OCI-LY7 (cell line): ENCODE data around the gene ZNF536. TPM values are rescaled to one million over a fixed set of nuclear protein-coding genes. Genes with fewer than 3 reads are reported as not detected.
"Not testable (repeated sequence)": the region's sequence is repeated elsewhere in the genome, so short reads cannot be mapped to it uniquely, and the experiment has no call there.

Experiments
- BruUV-seq: library from RNA; stranded (reverse); fragments of 400-500 nt; replicated peaks from 2 replicates; lab custom pipeline; 2021; lab: Mats Ljungman, UMichigan
- CTCF ChIA-PET: fragments of 300-600 bp; sonication (Branson Sonifier 250); formaldehyde crosslinking; loops from one replicate; lab custom pipeline; 2022; ENCODE audit warnings: antibody characterized with exemption; ENCODE audit not compliant: unreplicated experiment; lab: Charles Lee
- POLR2A ChIA-PET: fragments of 300-600 bp; sonication (Branson Sonifier 250); formaldehyde crosslinking; loops from one replicate; lab custom pipeline; 2022; ENCODE audit warnings: antibody characterized with exemption; lab: Charles Lee
- DNase-seq: peaks from one replicate; pipeline ENCODE4 v3.0.0-alpha.2; 2015; ENCODE audit warnings: low spot score
- H2AFZ ChIP-seq: fragments of 200-600 bp; sonication (generic), shearing (Covaris generic); 2 replicates; pipeline ENCODE4 v1.6.1; 2014; ENCODE audit warnings: mild to moderate bottlenecking, antibody characterized with exemption, low read length, moderate library complexity
- H3K27ac ChIP-seq: fragments of 200-600 bp; sonication (generic); 2 replicates; pipeline ENCODE4 v1.5.1; 2014; ENCODE audit warnings: mixed run types, low read depth, mild to moderate bottlenecking, moderate library complexity, low read length, inconsistent platforms; ENCODE audit not compliant: poor library complexity, severe bottlenecking
- H3K36me3 ChIP-seq: fragments of 200-600 bp; sonication (generic); 2 replicates; pipeline ENCODE4 v1.6.1; 2014; ENCODE audit warnings: mild to moderate bottlenecking, antibody characterized with exemption, low read length, moderate library complexity, mixed read lengths; ENCODE audit not compliant: insufficient read depth
- H3K4me1 ChIP-seq: fragments of 200-600 bp; sonication (generic); 2 replicates; pipeline ENCODE4 v1.5.1; 2014; ENCODE audit warnings: mild to moderate bottlenecking, low read length; ENCODE audit not compliant: insufficient read depth, poor library complexity, severe bottlenecking
- H3K4me2 ChIP-seq: fragments of 200-600 bp; sonication (generic); 2 replicates; pipeline ENCODE4 v1.6.1; 2014; ENCODE audit warnings: mild to moderate bottlenecking, low read length
- H3K4me3 ChIP-seq: fragments of 200-600 bp; sonication (generic); 2 replicates; pipeline ENCODE4 v1.5.1; 2014; ENCODE audit warnings: mild to moderate bottlenecking, low read depth, low read length; ENCODE audit not compliant: poor library complexity, severe bottlenecking
- H3K79me2 ChIP-seq: fragments of 200-600 bp; sonication (generic); 2 replicates; pipeline ENCODE4 v1.6.1; 2016; ENCODE audit warnings: low read depth, mild to moderate bottlenecking, low read length, moderate library complexity, mixed read lengths; ENCODE audit not compliant: insufficient read depth
- H3K9me2 ChIP-seq: fragments of 200-600 bp; sonication (generic); 2 replicates; pipeline ENCODE4 v1.6.1; 2016; ENCODE audit warnings: mild to moderate bottlenecking, low read length, mixed read lengths; ENCODE audit not compliant: insufficient read depth
- H3K9me3 ChIP-seq: fragments of 200-600 bp; sonication (generic); 2 replicates; pipeline ENCODE4 v1.6.1; 2014; ENCODE audit warnings: mild to moderate bottlenecking, mixed run types, low read length, mixed read lengths
- H4K20me1 ChIP-seq: fragments of 200-600 bp; sonication (generic); 2 replicates; pipeline ENCODE4 v1.6.1; 2014; ENCODE audit warnings: mild to moderate bottlenecking, antibody characterized with exemption, low read length, moderate library complexity, mixed read lengths; ENCODE audit not compliant: insufficient read depth
- CTCF ChIP-seq: fragments of 200-600 bp; sonication (generic); conservative IDR thresholded peaks from 2 replicates; pipeline ENCODE4 v1.5.1; 2014; ENCODE audit warnings: mild to moderate bottlenecking, antibody characterized with exemption, low read length, moderate library complexity, mixed read lengths
- EZH2phosphoT487 ChIP-seq: fragments of 200-600 bp; sonication (generic); IDR thresholded peaks from 2 replicates; pipeline ENCODE4 v1.6.1; 2018; ENCODE audit warnings: low read depth, borderline replicate concordance, mild to moderate bottlenecking, mixed run types, antibody characterized with exemption, low read length, moderate library complexity, mixed read lengths
- intact Hi-C: fragments of 100-400 bp; cut with micrococcal nuclease; formaldehyde crosslinking; loops from one replicate; pipeline ENCODE4 v1.10.0; 2022; ENCODE audit not compliant: unreplicated experiment
- total RNA-seq, 2 experiments: library from RNA; depleted of rRNA in 1 of 2; stranded (reverse); fragments of >200 nt in 1 of 2; shearing (Covaris generic) in 1 of 2; gene quantifications; 2 replicates each; pipeline ENCODE4 v1.2.3, GENCODE V29; 2014 to 2022

Gene ZNF536
- total RNA-seq, 2 experiments from 2014 or later = 0.06 to 0.30 TPM

- BruUV-seq = no TSS peak
- TF ChIP-seq EZH2phosphoT487 (no peak), CTCF (no peak)
- Histone ChIP-seq H4K20me1 (no peaks in the 10 kb centered on the region), H3K79me2 (no peaks in the 10 kb centered on the region), H3K4me1 (no peaks in the 10 kb centered on the region), H3K27ac (no peak overlapping the region), H3K36me3 (no peaks in the 10 kb centered on the region), H3K4me3 (no peak overlapping the region), H3K9me3 (no peaks in the 10 kb centered on the region), H2AFZ (no peak overlapping the region), H3K4me2 (no peak overlapping the region), H3K9me2 (no peaks in the 10 kb centered on the region)
- ChIA-PET POLR2A (no interaction called here), CTCF (no interaction called here)
- DNase-seq = no peak
- intact Hi-C loops = no loop called here
These were observed 36.6 kb downstream of the ZNF536 start for GRCh38 chr19:30408734-30409301.

DNA sequence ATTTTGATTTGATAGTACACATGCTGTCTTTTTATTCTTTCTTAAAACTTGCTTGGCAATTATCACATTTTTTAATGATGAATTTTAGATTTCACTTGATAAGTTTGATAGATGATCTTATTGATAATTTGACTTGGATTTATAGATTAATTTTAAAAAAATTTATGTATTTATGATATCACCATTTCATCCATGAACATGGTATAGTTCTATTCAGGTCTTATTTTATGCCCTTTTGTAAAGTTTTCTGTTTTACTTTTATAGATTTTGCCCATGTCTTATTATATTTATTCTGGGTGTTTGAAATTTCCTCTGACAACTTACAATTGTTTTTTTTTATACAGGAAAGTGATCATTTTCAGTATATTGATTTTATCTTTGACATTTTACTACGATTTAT lies 39.5 kb downstream of the ZNF536 start:
- DNase-seq = no peak
- Histone ChIP-seq H3K4me3 (no peak overlapping the region), H3K4me2 (no peak overlapping the region), H3K9me3 (no peaks in the 10 kb centered on the region), H4K20me1 (no peaks in the 10 kb centered on the region), H3K27ac (no peak overlapping the region), H3K9me2 (no peaks in the 10 kb centered on the region), H3K4me1 (no peaks in the 10 kb centered on the region), H3K79me2 (no peaks in the 10 kb centered on the region), H3K36me3 (no peaks in the 10 kb centered on the region), H2AFZ (no peak overlapping the region)
- no TSS peak for BruUV-seq
- intact Hi-C loops = no loop called here
- CTCF ChIA-PET = no interaction called here
- TF ChIP-seq CTCF = no peak
- TF ChIP-seq EZH2phosphoT487 = no peak
- POLR2A ChIA-PET = no interaction called here

DNA sequence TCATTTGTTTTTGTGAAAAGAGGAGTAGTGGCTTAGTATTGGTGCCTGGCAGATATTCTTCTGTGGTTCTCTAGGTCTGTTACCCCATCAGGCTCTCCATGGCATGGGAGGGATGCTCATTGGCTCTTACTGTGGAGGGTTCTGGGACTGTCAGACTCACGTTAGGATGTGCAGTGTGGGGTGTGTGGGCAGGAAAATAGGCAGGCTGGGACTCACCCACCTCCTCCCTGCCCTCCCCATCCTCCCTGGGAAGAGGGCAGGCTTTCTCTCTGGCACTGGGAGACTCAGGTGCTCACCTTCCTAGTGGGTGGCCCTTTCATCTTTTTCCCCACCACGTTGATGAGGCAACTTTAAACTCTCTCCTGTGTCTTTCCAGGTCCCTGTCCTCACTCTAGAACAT lies 44.2 kb downstream of the ZNF536 start:
- CTCF ChIA-PET = no interaction called here
- intact Hi-C loops = no loop called here

DNA sequence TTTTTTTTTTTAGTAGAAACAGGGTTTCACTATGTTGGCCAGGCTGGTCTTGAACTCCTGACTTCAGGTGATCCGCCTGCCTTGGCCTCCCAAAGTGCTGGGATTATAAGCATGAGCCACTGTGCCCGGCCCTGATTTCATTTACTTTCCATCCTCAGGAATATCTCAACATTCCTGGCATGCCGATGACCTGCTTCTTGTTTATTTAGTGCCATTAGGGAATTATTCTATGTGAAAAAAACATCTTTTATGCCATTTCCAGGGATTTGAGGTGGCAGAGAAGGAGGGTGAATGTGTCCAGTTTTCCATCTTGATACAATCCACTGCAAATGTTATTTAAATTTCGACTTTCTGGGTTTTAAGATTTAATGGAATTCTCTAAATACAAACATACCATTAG lies 45.0 kb downstream of the ZNF536 start:
- H3K9me2 ChIP-seq, DNase-seq, H3K36me3 ChIP-seq, POLR2A ChIA-PET, H3K79me2 ChIP-seq, H3K4me1 ChIP-seq, H3K27ac ChIP-seq, intact Hi-C loops, BruUV-seq, H3K4me3 ChIP-seq, H2AFZ ChIP-seq, H3K9me3 ChIP-seq, H3K4me2 ChIP-seq, H4K20me1 ChIP-seq, CTCF ChIA-PET: not testable (repeated sequence)

More for the DNA sequence above, 44.2 kb downstream of the ZNF536 start:
- no TSS peak for BruUV-seq
- Histone ChIP-seq H3K9me2 (no peaks in the 10 kb centered on the region), H3K4me2 (no peak overlapping the region), H2AFZ (no peak overlapping the region), H3K9me3 (no peaks in the 10 kb centered on the region), H3K79me2 (no peaks in the 10 kb centered on the region), H4K20me1 (no peaks in the 10 kb centered on the region), H3K36me3 (no peaks in the 10 kb centered on the region), H3K27ac (no peak overlapping the region), H3K4me1 (no peaks in the 10 kb centered on the region), H3K4me3 (no peak overlapping the region)
- no peak for DNase-seq
- TF ChIP-seq EZH2phosphoT487 (no peak), CTCF (no peak)
- POLR2A ChIA-PET = no interaction called here
